ENCODE measurements around the gene CDK5.

Gene CDK5

DNA sequence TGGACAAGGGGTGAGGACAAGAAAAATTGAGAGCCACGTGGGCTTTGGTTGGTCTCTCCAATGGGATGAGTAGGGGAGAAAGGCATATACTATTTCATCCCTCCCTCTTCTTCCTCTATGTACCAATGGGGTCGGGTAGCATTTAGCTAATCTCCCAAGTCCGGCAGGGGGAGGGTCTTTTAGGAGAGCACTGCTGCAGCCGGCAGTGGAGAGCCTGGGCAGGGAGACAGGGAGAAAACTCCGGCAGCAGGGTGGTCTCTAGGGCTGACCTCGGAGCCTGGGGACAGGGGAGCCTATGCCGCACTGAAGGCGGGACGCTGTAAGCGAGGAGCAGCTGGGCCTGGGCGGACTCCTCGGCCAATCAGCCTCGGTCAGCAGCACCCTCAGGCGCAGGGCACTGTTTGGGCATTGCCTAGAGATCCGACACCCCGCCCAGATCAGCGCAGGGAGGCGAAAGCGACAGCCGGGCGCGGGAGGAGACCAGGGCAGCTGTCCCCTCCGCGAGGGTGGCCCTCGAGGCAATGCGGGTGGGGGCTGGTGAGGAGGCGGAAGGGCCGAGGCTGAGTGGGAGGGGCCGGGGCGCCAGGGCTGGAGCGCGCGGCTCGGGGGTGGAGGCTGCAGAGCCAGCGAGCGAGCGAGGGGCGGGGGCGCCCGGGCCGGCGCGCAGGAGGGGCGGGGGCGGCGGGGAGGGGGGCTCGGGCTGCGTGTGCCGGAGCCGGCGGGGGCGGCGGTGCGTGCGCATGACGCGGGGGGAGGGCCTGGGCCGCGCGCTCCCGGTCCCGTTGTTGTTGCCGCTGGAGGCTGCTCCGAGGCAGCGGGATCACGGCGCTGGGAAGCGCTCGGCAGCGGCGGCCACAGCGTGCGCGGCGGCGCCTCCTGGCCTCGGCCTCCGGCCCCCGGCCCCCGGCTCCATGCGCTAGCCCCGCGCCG is 28.3 kb upstream of the CDK5 start, which contains the start of gene AGAP3:
TSS of gene AGAP3 (plus strand) at position 785 of the 930 bp plus-strand sequence. CDS start 267 bp downstream, outside the sequence.
- TF ChIP-seq, protein P1, sequence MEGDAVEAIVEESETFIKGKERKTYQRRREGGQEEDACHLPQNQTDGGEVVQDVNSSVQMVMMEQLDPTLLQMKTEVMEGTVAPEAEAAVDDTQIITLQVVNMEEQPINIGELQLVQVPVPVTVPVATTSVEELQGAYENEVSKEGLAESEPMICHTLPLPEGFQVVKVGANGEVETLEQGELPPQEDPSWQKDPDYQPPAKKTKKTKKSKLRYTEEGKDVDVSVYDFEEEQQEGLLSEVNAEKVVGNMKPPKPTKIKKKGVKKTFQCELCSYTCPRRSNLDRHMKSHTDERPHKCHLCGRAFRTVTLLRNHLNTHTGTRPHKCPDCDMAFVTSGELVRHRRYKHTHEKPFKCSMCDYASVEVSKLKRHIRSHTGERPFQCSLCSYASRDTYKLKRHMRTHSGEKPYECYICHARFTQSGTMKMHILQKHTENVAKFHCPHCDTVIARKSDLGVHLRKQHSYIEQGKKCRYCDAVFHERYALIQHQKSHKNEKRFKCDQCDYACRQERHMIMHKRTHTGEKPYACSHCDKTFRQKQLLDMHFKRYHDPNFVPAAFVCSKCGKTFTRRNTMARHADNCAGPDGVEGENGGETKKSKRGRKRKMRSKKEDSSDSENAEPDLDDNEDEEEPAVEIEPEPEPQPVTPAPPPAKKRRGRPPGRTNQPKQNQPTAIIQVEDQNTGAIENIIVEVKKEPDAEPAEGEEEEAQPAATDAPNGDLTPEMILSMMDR (IDR thresholded peaks at IDR 0.05; ENCODE audit: low read depth, low read length): no peak
- peak within 1 kb of the TSS; percentile 87 for H3K4me3 ChIP-seq (ENCODE audit: low read depth, low read length)

DNA sequence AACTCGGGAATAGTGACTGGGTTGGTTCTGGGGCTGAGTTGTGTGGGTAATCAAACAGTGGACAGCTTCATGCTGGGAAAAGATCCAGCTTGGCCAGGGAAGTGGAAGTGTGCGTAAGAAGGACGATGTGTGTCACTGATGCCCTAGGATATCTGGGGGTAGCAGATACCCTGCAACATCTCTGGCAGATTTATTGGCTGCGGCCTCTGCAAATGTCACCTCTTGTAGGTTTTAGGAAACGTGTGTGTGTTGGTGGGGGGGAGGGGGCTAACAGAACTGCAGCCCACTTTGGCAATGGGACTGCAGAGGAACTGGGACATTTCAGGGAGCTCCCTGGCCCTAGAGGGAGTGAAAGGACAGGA is 27.6 kb upstream of the CDK5 start:
- TF ChIP-seq, protein P1 (IDR thresholded peaks at IDR 0.05; ENCODE audit: low read depth, low read length): no peak
- H3K4me3 ChIP-seq (ENCODE audit: low read depth, low read length): peak overlapping the region; percentile 59

DNA sequence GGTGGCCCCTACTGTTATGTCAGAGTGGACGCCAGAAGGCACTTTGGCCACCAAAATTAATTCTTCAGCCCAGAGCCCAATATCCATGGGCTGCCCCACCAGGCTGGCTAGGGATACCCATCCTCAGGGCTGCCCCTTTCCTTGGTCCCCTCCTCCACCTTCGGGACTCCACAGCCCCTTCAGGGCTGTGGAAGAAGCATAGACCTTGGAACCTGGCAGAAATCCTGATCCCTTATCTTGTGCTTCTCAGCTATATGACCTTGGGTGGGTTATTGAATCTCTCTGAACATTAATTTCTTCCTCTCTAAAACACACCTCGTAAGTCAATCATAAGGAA is 26.1 kb upstream of the CDK5 start:
- TF ChIP-seq, protein P1 (IDR thresholded peaks at IDR 0.05; ENCODE audit: low read depth, low read length): no peak
- peak overlapping the region; percentile 67 for H3K4me3 ChIP-seq (ENCODE audit: low read depth, low read length)

DNA sequence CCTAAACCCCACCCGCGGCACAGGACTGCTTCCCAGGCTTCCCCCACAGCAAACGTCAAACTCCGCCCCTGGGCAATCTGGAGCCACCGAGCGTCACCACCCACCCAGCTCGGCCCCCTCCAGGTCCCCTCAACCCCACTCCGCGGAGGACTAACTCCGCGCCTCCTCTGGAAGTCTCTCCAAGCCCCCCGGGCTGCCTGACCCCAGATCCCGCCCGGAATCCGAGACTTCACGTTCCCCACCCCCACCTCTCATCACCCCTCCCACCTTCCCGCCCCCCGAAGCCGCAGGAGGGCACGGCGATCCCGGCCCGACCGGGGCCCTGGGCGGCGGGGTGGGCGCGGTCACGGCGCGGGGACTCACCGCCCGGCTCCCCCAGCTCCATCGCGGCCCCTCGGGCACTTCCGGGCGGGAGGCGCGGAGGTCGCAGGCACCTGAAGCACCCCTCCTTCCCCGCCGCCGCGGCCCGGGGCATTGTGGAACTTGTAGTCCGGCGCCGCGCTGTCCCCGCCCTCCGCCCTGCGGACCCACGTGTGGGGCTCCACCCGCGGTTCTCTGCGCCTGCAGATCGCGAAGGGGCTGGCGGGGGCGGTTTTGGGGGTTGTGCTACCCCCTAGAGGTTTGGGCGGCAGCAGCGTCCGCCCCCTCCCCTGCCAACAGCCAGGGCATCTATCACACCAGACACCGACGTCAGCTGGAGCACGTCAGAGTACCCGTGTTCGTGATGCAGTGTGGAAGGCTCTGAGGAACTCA is 25.6 kb upstream of the CDK5 start, which contains the start of gene TMUB1:
TSS of gene TMUB1 (minus strand) at position 423 of the 753 bp plus-strand sequence. CDS start 930 bp downstream, outside the sequence.
- peak within 1 kb of the TSS; percentile 67 for H3K4me3 ChIP-seq (ENCODE audit: low read depth, low read length)
- TF ChIP-seq, protein P1 (IDR thresholded peaks at IDR 0.05; ENCODE audit: low read depth, low read length): no peak

DNA sequence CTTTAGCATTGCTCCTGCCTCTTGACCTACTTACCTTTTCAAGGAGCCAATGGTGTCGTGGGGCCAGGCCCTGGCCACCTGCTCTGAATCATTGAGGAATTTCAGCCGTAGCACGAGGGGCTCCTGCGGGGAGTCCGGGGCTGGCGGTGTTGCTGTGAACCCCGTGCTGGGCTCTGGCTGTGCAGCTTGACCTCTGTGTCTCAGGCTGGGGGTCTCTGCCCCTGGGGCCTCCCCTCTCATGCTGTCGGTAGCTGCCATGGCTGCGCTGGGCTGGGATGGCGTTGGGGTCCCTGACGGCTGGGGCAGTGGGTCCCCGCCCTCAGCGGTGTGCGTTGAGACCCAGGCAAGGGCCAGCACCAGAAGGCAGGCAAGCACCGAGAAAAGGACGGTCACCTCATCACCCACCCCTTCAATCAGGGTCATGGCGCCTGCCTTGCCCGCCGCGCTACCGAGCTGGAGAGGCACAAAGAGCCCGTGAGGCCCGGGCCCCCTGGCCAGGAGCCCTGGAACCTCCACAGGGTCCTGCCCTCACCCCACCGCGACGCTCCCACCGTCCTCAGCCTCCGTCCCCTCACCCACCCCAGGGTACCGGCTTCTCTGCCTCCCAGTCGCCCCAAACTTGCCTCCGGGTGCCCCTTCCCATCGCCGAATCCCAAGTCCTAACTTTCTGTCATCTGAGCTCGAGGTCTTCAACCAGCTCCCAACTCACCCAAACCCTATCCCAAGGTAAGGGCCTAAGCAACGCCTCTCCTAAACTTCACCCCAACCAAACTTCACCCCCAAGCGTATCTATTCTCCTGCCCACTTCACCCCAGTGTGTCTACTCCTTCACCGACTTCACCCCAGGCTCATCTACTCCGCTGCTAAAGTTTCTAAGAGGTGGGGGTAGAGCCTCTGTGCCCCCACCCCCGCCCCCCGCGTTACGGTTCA is 24.7 kb upstream of the CDK5 start:
- TF ChIP-seq, protein P1 (IDR thresholded peaks at IDR 0.05; ENCODE audit: low read depth, low read length): no peak
- H3K4me3 ChIP-seq (ENCODE audit: low read depth, low read length): peak overlapping the region; percentile 67

DNA sequence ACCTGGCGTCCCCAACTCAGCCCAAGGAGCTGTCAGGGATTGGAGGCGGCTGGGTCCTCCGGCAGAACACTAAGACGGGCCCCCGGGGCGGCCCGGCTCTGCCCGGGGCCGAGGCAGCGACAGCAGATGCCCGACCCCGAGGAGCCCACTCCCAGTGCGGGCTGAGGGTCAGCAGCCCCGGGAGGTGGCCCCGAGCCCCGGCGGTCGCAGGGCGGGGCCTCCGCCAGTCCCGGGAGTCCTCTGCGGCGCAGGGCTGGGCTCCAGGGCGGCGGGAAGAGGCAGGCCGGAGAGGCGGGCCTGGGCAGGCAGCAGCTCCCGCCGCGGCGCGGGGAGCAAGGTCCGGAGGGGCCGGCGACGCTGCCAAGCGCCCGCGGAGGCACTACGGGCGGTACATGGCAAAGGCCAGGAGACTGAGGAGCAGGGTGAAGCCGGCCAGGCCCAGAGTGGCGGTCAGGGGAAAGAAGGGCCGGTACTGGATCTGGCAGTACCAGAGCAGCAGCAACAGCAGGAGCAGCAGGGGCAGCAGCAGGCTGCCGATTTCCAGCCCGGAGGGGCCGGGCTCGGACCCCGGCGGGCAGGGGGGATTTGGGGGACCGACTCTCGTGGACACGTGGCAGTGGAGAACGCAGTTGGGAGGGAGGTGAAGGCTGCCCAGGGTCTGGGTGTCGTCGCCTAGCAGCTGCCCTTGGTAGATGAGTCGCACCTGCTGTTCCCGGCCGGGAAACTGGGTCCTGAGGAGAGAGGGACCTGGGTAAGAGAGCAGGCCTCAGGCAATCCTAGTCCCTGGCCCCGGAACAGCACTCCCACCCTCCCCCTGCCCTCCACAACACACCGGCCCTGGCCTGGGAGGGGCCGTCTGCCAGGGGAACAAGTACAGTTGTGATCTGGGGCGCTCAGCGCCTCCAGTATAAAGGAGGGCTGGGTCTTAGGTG is 23.7 kb upstream of the CDK5 start:
- TF ChIP-seq, protein P1 (IDR thresholded peaks at IDR 0.05; ENCODE audit: low read depth, low read length): no peak
- peak overlapping the region; percentile 88 for H3K4me3 ChIP-seq (ENCODE audit: low read depth, low read length)
